ENCODE results near the gene ISG20L2.

ISG20L2 gene

GRCh38 chr1:156706657-156707416 lies 21.7 kb downstream of the ISG20L2 start:
- DNase-seq (ENCODE audit: low read depth): no peak

- DNase-seq (ENCODE audit: low read depth): no peak
These were observed 22.5 kb downstream of the ISG20L2 start for GRCh38 chr1:156705918-156706656.

GRCh38 chr1:156705321-156705917 lies 23.1 kb downstream of the ISG20L2 start, which contains the start of gene CRABP2:
Gene CRABP2, minus strand, starts transcription at chr1:156705583. Its CDS starts 137 bp downstream, at chr1:156705446.
- DNase-seq (ENCODE audit: low read depth): no peak

GRCh38 chr1:156704930-156705320 lies 23.6 kb downstream of the ISG20L2 start:
- DNase-seq (ENCODE audit: low read depth): no peak

GRCh38 chr1:156704166-156704711 lies 24.3 kb downstream of the ISG20L2 start:
- no peak for DNase-seq (ENCODE audit: low read depth)

- no peak for DNase-seq (ENCODE audit: low read depth)
These were observed 24.8 kb downstream of the ISG20L2 start for GRCh38 chr1:156703741-156704140.

- DNase-seq (ENCODE audit: low read depth): no peak
These were observed 25.2 kb downstream of the ISG20L2 start for GRCh38 chr1:156703336-156703735.

- no peak for DNase-seq (ENCODE audit: low read depth)
These were observed 27.6 kb downstream of the ISG20L2 start for GRCh38 chr1:156700736-156701531.

- no peak for DNase-seq (ENCODE audit: low read depth)
These were observed 29.6 kb downstream of the ISG20L2 start for GRCh38 chr1:156698995-156699394.

- no peak for DNase-seq (ENCODE audit: low read depth)
These were observed 31.1 kb downstream of the ISG20L2 start for GRCh38 chr1:156697481-156697880.

- DNase-seq (ENCODE audit: low read depth): no peak
These were observed 31.8 kb downstream of the ISG20L2 start for GRCh38 chr1:156696755-156697154.

GRCh38 chr1:156694690-156694962 lies 33.9 kb downstream of the ISG20L2 start:
- no peak for DNase-seq (ENCODE audit: low read depth)

- DNase-seq (ENCODE audit: low read depth): no peak
These were observed 34.5 kb downstream of the ISG20L2 start for GRCh38 chr1:156693848-156694689.

GRCh38 chr1:156692925-156693847 lies 35.4 kb downstream of the ISG20L2 start:
- no peak for DNase-seq (ENCODE audit: low read depth)

GRCh38 chr1:156692441-156692924 lies 36.1 kb downstream of the ISG20L2 start:
- no peak for DNase-seq (ENCODE audit: low read depth)

- DNase-seq (ENCODE audit: low read depth): no peak
These were observed 36.7 kb downstream of the ISG20L2 start for GRCh38 chr1:156691665-156692440.

GRCh38 chr1:156691191-156691590 lies 37.4 kb downstream of the ISG20L2 start:
- no peak for DNase-seq (ENCODE audit: low read depth)

GRCh38 chr1:156690675-156691036 lies 37.9 kb downstream of the ISG20L2 start:
- no peak for DNase-seq (ENCODE audit: low read depth)
